Heart left ventricle (tissue), 16 donors: ENCODE results near the gene AR. TPM values are rescaled to one million over a fixed set of nuclear protein-coding genes. Genes with fewer than 3 reads are reported as not detected.
"Not testable (repeated sequence)": the region's sequence is repeated elsewhere in the genome, so short reads cannot be mapped to it uniquely, and the experiment has no call there.

ENCODE experiments used
- ATAC-seq, 4 donors: fragments of 200-7000 bp; cut with Tn5 transposase; one replicate each; pipeline ENCODE4 v1.9.1; 2020 to 2022; ENCODE audit warnings: moderate library complexity in 4 of 4, mild to moderate bottlenecking in 3 of 4, moderate number of reproducible peaks in 1 of 4
- DNase-seq, 5 donors: peaks; one replicate each; pipeline ENCODE4 v3.0.0-alpha.2; 2020
- H3K27ac ChIP-seq, 12 donors: fragments of 200-600 bp; sonication (generic) in 4 of 12; one replicate each; pipeline versions ENCODE4 v1.5.0 to v1.8.0; 2016 to 2022; ENCODE audit warnings: mild to moderate bottlenecking in 2 of 12
- H3K27me3 ChIP-seq, 9 donors: fragments of 200-600 bp; sonication (generic) in 2 of 9; one replicate each; pipeline versions ENCODE4 v1.5.1 to v1.8.0; 2016 to 2022; ENCODE audit warnings: mild to moderate bottlenecking in 3 of 9
- H3K36me3 ChIP-seq, 9 donors: fragments of 200-600 bp; sonication (generic) in 2 of 9; one replicate each; pipeline versions ENCODE4 v1.5.0 to v1.8.0; 2018 to 2022; ENCODE audit warnings: mild to moderate bottlenecking in 2 of 9
- H3K4me1 ChIP-seq, 12 donors: fragments of 200-600 bp; sonication (generic) in 4 of 12; one replicate each; pipeline versions ENCODE4 v1.5.0 to v1.8.0; 2016 to 2022; ENCODE audit warnings: mild to moderate bottlenecking in 3 of 12
- H3K4me3 ChIP-seq, 12 donors: fragments of 200-600 bp; sonication (generic) in 4 of 12; one replicate each; pipeline versions ENCODE4 v1.5.0 to v1.8.0; 2017 to 2022; ENCODE audit warnings: mild to moderate bottlenecking in 9 of 12, moderate library complexity in 4 of 12
- H3K9me3 ChIP-seq, 12 donors: fragments of 200-600 bp; sonication (generic) in 4 of 12; one replicate each; pipeline versions ENCODE4 v1.5.0 to v1.8.0; 2016 to 2022; ENCODE audit warnings: mild to moderate bottlenecking in 1 of 12
- POLR2A ChIP-seq, 2 donors: fragments of 450-650 bp; IDR thresholded peaks; one replicate each; pipeline ENCODE4 v1.6.1; 2017; ENCODE audit warnings: antibody characterized with exemption in 2 of 2, mild to moderate bottlenecking in 2 of 2, moderate library complexity in 2 of 2
- WGBS, 4 donors: extraction: QIAGEN DNeasy Blood & Tissue Kit in 2 of 4; methylation state at CpG; one replicate each; pipeline versions ENCODE4 v1.1.5 to v1.1.7; 2013 to 2018; 5-methylcytosine and 5-hydroxymethylcytosine counted together
- intact Hi-C, 10 donors: fragments of 100-400 bp; cut with DNase I; formaldehyde crosslinking; loops; one replicate each; pipeline versions ENCODE4 v1.11.1 to v1.14.2; 2022
- polyA plus RNA-seq, 2 donors: library from polyadenylated mRNA; stranded (reverse); fragments of 200-250 nt; gene quantifications; one replicate each; pipeline ENCODE4 v1.2.3, GENCODE V29; 2013
- total RNA-seq, 9 donors: library from RNA; depleted of rRNA in 2 of 9; stranded (reverse); fragments of >200 nt in 2 of 9; fragmentation: NEBNext Ultra II Directional in 3 of 9; extraction: Animal tissue kit (Norgen Biotek cat#: 25700) in 3 of 9; gene quantifications; one replicate each; pipeline versions ENCODE4 v1.1.0 to v1.2.4, GENCODE V29; 2016 to 2023
- TF ChIP-seq, protein P1 (sequence below), 12 donors: fragments of 200-600 bp; sonication (generic) in 4 of 12; IDR thresholded peaks; one replicate each; pipeline versions ENCODE4 v1.5.0 to v1.8.0; 2018 to 2022; ENCODE audit warnings: antibody characterized with exemption in 12 of 12, mild to moderate bottlenecking in 5 of 12
- donor health status: ischemic (EF 13 %, LVEDD 7.1; RV severe dilation, severe dysfunction).
- donor health status: healthy with polysubstance abuse.
- donor health status: DM: no; HTN: yes; CAD: no.
- donor health status: DM: no; HTN: no; CAD: no.
- donor health status: ischemic (EF 25% LVEDD 6.9; RV normal size, moderate dysfunction).
- donor health status: ischemic (EF 25% LVEDD 5.7; RV mildly dilated, moderate dysfunction).
- donor health status: healthy.
- donor health status: DM: yes; HTN: yes; CAD: no.
- donor health status: ischemic (EF 35%, LVEDD 5.7; RV mildly dilated, moderate dysfunction).
- donor health status: nonischemic (EF 11% LVEDD 7.7; RV severe dilation, severe dysfunction).
- donor health status: DM: yes; HTN: yes; CAD: no.
- donor health status: PGD.
- donor health status: ischemic (EF 29% LVEDD 5.4; RV normal size, mild dysfunction).
- donor health status: nonischemic (EF 23%, LVEDD 6.1; RV moderate dilation, normal function).

The AR gene
- total and polyA plus RNA-seq, 11 donors, result 3.0 to 30.1 (median 18.1) TPM

DNA sequence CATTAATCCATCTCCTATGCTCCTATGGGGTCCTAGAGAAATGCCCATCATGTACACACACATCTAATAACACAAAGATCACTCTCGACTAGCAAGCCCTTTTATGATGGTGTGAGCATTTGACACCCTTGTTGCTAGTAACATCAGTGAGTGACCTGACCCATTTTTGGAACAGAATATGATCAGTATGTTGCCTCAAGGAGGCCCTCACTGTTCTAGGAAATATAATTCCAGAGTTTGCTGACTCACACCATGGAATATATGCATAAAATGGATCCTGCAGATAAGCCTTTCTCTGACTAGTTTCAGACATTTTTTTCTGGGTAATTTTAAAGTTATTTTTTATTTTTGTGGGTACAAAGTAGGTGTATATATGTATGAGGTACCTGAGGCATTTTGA is 121.8 kb downstream of the AR start:
- no peak for ATAC-seq
- 63 to 95% (median 75%) methylated on average over 1 of the region's 1 CpG for WGBS, 4 donors
- no peaks in the 10 kb centered on the region for H3K4me1 ChIP-seq
- TF ChIP-seq, protein P1, sequence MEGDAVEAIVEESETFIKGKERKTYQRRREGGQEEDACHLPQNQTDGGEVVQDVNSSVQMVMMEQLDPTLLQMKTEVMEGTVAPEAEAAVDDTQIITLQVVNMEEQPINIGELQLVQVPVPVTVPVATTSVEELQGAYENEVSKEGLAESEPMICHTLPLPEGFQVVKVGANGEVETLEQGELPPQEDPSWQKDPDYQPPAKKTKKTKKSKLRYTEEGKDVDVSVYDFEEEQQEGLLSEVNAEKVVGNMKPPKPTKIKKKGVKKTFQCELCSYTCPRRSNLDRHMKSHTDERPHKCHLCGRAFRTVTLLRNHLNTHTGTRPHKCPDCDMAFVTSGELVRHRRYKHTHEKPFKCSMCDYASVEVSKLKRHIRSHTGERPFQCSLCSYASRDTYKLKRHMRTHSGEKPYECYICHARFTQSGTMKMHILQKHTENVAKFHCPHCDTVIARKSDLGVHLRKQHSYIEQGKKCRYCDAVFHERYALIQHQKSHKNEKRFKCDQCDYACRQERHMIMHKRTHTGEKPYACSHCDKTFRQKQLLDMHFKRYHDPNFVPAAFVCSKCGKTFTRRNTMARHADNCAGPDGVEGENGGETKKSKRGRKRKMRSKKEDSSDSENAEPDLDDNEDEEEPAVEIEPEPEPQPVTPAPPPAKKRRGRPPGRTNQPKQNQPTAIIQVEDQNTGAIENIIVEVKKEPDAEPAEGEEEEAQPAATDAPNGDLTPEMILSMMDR (IDR thresholded peaks at IDR 0.05), result no peak
- TF ChIP-seq POLR2A (IDR thresholded peaks at IDR 0.05), result no peak
- no peak overlapping the region for H3K4me3 ChIP-seq
- no peaks in the 10 kb centered on the region for H3K27me3 ChIP-seq
- no peaks in the 10 kb centered on the region for H3K36me3 ChIP-seq
- peaks cover 0 to 22% (median under 1%) of the 10 kb centered on the region in 12 donors for H3K9me3 ChIP-seq
- no peak overlapping the region for H3K27ac ChIP-seq
- intact Hi-C loops, result no loop called here
- no peak for DNase-seq

DNA sequence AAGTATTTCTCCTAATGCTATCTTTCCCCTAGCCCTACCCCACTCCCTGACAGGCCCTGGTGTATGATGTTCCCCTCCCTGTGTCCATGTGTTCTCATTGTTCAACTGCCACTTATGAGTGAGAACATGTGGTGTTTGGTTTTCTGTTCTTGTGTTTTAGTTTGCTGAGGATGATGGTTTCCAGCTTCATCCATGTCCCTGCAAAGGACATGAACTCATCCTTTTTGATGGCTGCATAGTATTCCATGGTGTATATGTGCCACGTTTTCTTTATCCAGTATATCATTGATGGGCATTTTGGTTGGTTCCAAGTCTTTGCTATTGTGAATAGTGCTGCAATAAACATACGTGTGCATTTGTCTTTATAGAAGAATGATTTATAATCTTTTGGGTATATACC is 126.9 kb downstream of the AR start:
- H3K36me3 ChIP-seq, H3K9me3 ChIP-seq, DNase-seq, H3K27me3 ChIP-seq, ATAC-seq, H3K4me1 ChIP-seq, H3K27ac ChIP-seq, H3K4me3 ChIP-seq, intact Hi-C loops: not testable (repeated sequence)
- 49 to 77% (median 73%) methylated on average over 2 of the region's 2 CpGs for WGBS, 4 donors

DNA sequence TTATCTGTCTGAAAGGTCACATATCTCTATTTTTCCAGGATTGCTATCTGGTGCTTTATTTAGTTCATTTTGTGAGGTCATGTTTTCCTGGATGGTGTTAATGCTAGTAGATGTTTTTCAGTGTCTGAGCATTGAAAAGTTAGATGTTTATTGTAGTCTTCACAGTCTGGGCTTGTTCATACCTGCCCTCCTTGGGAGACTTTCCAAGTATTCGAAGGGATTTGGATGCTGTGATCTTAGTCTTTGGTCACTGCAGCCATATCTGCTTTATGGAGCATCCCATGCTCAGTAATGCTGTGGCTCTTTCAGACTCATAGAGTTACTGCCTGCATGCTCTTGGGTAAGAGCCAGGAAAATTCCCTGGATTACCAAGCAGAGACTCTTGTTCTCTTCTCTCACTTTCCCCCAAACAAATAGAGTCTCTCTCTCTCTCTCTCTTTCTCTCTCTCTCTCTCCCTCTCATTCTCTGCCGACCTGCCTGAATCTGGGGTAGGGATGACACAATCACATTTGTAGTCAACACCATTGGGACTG is 130.0 kb downstream of the AR start:
- no peak overlapping the region for H3K4me3 ChIP-seq
- no peaks in the 10 kb centered on the region for H3K9me3 ChIP-seq
- DNase-seq (no peak), ATAC-seq (peak in 1 of 4 donors; percentile 63)
- H3K27me3 ChIP-seq, result peaks cover 0 to 3% (median 0%) of the 10 kb centered on the region in 9 donors
- TF ChIP-seq, protein P1 (IDR thresholded peaks at IDR 0.05), result no peak
- TF ChIP-seq POLR2A (IDR thresholded peaks at IDR 0.05), result no peak
- intact Hi-C loops, result no loop called here
- 36 to 49% (median 42%) methylated on average over 2 of the region's 2 CpGs for WGBS, 4 donors
- H3K27ac ChIP-seq, result no peak overlapping the region
- H3K36me3 ChIP-seq, result no peaks in the 10 kb centered on the region
- peaks cover 0 to 2% (median 0%) of the 10 kb centered on the region in 12 donors for H3K4me1 ChIP-seq

DNA sequence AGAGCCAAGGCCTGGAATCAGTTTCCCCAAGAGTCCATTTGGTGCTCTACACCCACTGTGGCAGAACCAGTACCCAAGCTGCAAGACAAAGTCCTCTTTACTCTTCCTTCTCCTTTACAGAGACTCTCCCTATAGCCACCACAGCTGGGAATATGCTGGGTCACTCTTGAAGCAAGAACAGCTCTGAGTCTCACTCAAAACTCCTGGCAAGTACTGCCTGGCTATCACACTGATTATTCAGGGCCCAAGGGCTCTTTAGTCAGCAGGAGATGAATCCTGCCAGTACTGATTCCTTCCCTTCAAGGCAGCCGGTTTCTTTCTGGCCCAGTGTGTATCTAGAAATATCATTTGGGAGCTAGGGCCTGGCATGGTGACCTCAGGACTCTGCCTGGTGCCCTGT is 130.9 kb downstream of the AR start:
- Histone ChIP-seq H3K27ac (no peak overlapping the region), H3K4me1 (peaks cover 0 to 2% (median 0%) of the 10 kb centered on the region in 12 donors), H3K9me3 (no peaks in the 10 kb centered on the region), H3K4me3 (no peak overlapping the region), H3K27me3 (peaks cover 0 to 3% (median 0%) of the 10 kb centered on the region in 9 donors), H3K36me3 (no peaks in the 10 kb centered on the region)
- intact Hi-C loops, result no loop called here
- 44 to 61% (median 53%) methylated on average over 1 of the region's 1 CpG for WGBS, 4 donors
- DNase-seq (no peak), ATAC-seq (no peak)
- TF ChIP-seq, protein P1 (IDR thresholded peaks at IDR 0.05), result no peak
- no peak for TF ChIP-seq POLR2A (IDR thresholded peaks at IDR 0.05)

DNA sequence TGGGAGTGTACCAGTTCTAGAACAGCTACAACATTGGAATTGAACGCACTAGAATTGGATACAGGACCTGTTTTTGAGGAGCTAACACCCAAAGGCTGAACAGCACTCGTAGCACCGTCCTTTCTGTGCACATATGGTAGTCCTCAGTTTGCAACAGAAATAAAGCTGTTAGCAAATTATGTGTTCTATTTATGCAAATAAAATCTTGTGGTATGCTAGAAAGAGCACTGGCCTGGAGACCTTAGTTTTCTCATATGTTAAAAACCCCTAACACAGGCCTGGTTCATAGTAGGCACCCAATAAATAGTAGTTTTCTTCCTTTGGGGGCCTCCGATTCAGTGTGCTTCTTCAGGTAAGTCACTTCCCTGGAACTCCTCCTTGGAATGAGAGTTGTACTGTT is 140.3 kb downstream of the AR start:
- TF ChIP-seq, protein P1 (IDR thresholded peaks at IDR 0.05), result no peak
- TF ChIP-seq POLR2A (IDR thresholded peaks at IDR 0.05), result no peak
- no peak for ATAC-seq
- no peak for DNase-seq
- Histone ChIP-seq H3K27me3 (no peaks in the 10 kb centered on the region), H3K27ac (no peak overlapping the region), H3K36me3 (no peaks in the 10 kb centered on the region), H3K4me1 (no peaks in the 10 kb centered on the region), H3K4me3 (no peak overlapping the region), H3K9me3 (peaks cover 0 to 16% (median 0%) of the 10 kb centered on the region in 12 donors)
- intact Hi-C loops, result no loop called here
- 80 to 96% (median 87%) methylated on average over 4 of the region's 4 CpGs for WGBS, 4 donors
